GM23338 (cell line): Measurements from ENCODE around the gene CUL7. TPM values are rescaled to one million over a fixed set of nuclear protein-coding genes. Genes with fewer than 3 reads are reported as not detected.

ENCODE experiments used
- ATAC-seq: fragments of 200-7000 bp; cut with Tn5 transposase; 3 replicates; pipeline ENCODE4 v1.9.1; 2020
- DNase-seq: peaks from one replicate; pipeline ENCODE4 v3.0.0-alpha.2; 2015; ENCODE audit warnings: low spot score
- H2AFZ ChIP-seq: fragments of 200-600 bp; sonication (generic); 2 replicates; pipeline ENCODE4 v1.8.0; 2016; ENCODE audit warnings: antibody characterized with exemption, mild to moderate bottlenecking, moderate library complexity
- H3F3A ChIP-seq: fragments of 200-600 bp; sonication (generic); replicated peaks from 2 replicates; pipeline ENCODE4 v1.8.0; 2017; ENCODE audit warnings: antibody characterized with exemption, mixed run types, low read depth
- H3K27ac ChIP-seq: fragments of 200-600 bp; sonication (generic); 2 replicates; pipeline ENCODE4 v1.6.1; 2016; ENCODE audit warnings: low read depth
- H3K27me3 ChIP-seq: fragments of 200-600 bp; sonication (generic); 2 replicates; pipeline ENCODE4 v1.8.0; 2016; ENCODE audit warnings: mild to moderate bottlenecking, mixed run types, moderate library complexity; ENCODE audit not compliant: insufficient read depth
- H3K36me3 ChIP-seq: fragments of 200-600 bp; sonication (generic); 2 replicates; pipeline ENCODE4 v1.8.0; 2016; ENCODE audit warnings: mild to moderate bottlenecking; ENCODE audit not compliant: insufficient read depth
- H3K4me1 ChIP-seq: fragments of 200-600 bp; sonication (generic); 2 replicates; pipeline ENCODE4 v1.8.0; 2016; ENCODE audit warnings: mild to moderate bottlenecking, moderate library complexity; ENCODE audit not compliant: insufficient read depth
- H3K4me2 ChIP-seq: fragments of 200-600 bp; sonication (generic); 2 replicates; pipeline ENCODE4 v1.7.1; 2017; ENCODE audit warnings: mixed run types
- H3K4me3 ChIP-seq: fragments of 200-600 bp; sonication (generic); 2 replicates; pipeline ENCODE4 v1.6.1; 2016; ENCODE audit warnings: mixed run types
- H3K79me2 ChIP-seq: fragments of 200-600 bp; sonication (generic); replicated peaks from 2 replicates; pipeline ENCODE4 v1.8.0; 2017; ENCODE audit warnings: mild to moderate bottlenecking; ENCODE audit not compliant: insufficient read depth
- H3K9me2 ChIP-seq: fragments of 200-600 bp; sonication (generic); 2 replicates; pipeline ENCODE4 v1.8.0; 2017; ENCODE audit not compliant: insufficient read depth
- H4K20me1 ChIP-seq: fragments of 200-600 bp; sonication (generic); replicated peaks from 2 replicates; pipeline ENCODE4 v1.8.0; 2017; ENCODE audit warnings: mild to moderate bottlenecking; ENCODE audit not compliant: insufficient read depth
- H3K27ac Mint-ChIP-seq: 2 replicates; pipeline ENCODE4 v1.8.0; 2020; ENCODE audit warnings: inconsistent platforms, mild to moderate bottlenecking, moderate library complexity, mixed read lengths
- H3K27me3 Mint-ChIP-seq: 3 replicates; pipeline ENCODE4 v1.8.0; 2022; ENCODE audit warnings: low read depth, mild to moderate bottlenecking, moderate library complexity, mixed read lengths, inconsistent platforms; ENCODE audit not compliant: insufficient read depth, poor library complexity
- H3K36me3 Mint-ChIP-seq: 3 replicates; pipeline ENCODE4 v1.8.0; 2021; ENCODE audit warnings: low read depth, mild to moderate bottlenecking, inconsistent platforms, moderate library complexity, mixed read lengths
- H3K4me1 Mint-ChIP-seq: 3 replicates; pipeline ENCODE4 v1.8.0; 2020; ENCODE audit warnings: mild to moderate bottlenecking, inconsistent platforms, mixed read lengths
- H3K4me3 Mint-ChIP-seq: 3 replicates; pipeline ENCODE4 v1.8.0; 2021; ENCODE audit warnings: moderate library complexity, mild to moderate bottlenecking, inconsistent platforms, mixed read lengths
- H3K9me3 Mint-ChIP-seq: 3 replicates; pipeline ENCODE4 v1.8.0; 2020; ENCODE audit warnings: moderate library complexity, mild to moderate bottlenecking, inconsistent platforms, mixed read lengths
- CREB1 ChIP-seq: fragments of 250-450 bp; sonication (Bioruptor Pico); IDR thresholded peaks from 2 replicates; pipeline ENCODE4 v1.5.0; 2020; ENCODE audit warnings: low read depth, mild to moderate bottlenecking, moderate library complexity
- EZH2phosphoT487 ChIP-seq: fragments of 200-600 bp; sonication (generic); IDR thresholded peaks from one replicate; pipeline ENCODE4 v1.8.1; 2018; ENCODE audit warnings: antibody characterized with exemption; ENCODE audit not compliant: unreplicated experiment
- JUNB ChIP-seq: IDR thresholded peaks from one replicate; pipeline ENCODE4 v1.6.1; 2016; ENCODE audit warnings: antibody characterized with exemption; ENCODE audit not compliant: unreplicated experiment
- NANOG ChIP-seq: IDR thresholded peaks from 2 replicates; pipeline ENCODE4 v1.6.1; 2016; ENCODE audit warnings: antibody characterized with exemption, borderline replicate concordance
- STAT1 ChIP-seq: IDR thresholded peaks from one replicate; pipeline ENCODE4 v1.6.1; 2016; ENCODE audit warnings: antibody characterized with exemption; ENCODE audit not compliant: unreplicated experiment
- polyA plus RNA-seq: library from polyadenylated mRNA; unstranded; fragments of >200 nt; fragmentation: Nextera tagmentation; extraction: Ambion mirVana; gene quantifications from 2 replicates; pipeline ENCODE4 v1.2.1, GENCODE V29; 2016
- total RNA-seq: library from RNA; depleted of rRNA; stranded (reverse); fragments of >200 nt; shearing (Covaris generic); gene quantifications from 2 replicates; pipeline ENCODE4 v1.2.3, GENCODE V29; 2014
- TF ChIP-seq, protein P1 (sequence below): fragments of 250-450 bp; sonication (Bioruptor Pico); IDR thresholded peaks from 2 replicates; pipeline ENCODE4 v1.5.0; 2020; ENCODE audit warnings: mild to moderate bottlenecking, moderate library complexity

CUL7 gene
- total and polyA plus RNA-seq, 2 experiments from 2014 or later: 3.4 to 13.2 TPM

DNA sequence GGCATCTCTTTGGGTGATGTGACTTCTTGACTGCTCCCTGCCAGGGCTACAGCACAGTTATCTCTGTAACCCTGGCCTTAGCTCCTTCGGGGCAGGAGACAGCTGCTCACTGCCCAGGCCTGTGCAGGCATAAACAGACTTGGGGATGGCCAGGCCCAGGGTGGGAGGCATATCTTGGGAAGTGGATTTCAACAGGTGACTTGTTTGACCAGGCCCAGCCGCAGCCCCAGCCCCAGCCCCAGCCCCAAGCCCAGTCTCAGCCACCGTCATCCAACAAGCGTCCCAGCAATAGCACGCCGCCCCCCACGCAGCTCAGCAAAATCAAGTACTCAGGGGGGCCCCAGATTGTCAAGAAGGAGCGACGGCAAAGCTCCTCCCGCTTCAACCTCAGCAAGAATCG is 47.4 kb downstream of the CUL7 start (continued):
- TF ChIP-seq, protein P1, sequence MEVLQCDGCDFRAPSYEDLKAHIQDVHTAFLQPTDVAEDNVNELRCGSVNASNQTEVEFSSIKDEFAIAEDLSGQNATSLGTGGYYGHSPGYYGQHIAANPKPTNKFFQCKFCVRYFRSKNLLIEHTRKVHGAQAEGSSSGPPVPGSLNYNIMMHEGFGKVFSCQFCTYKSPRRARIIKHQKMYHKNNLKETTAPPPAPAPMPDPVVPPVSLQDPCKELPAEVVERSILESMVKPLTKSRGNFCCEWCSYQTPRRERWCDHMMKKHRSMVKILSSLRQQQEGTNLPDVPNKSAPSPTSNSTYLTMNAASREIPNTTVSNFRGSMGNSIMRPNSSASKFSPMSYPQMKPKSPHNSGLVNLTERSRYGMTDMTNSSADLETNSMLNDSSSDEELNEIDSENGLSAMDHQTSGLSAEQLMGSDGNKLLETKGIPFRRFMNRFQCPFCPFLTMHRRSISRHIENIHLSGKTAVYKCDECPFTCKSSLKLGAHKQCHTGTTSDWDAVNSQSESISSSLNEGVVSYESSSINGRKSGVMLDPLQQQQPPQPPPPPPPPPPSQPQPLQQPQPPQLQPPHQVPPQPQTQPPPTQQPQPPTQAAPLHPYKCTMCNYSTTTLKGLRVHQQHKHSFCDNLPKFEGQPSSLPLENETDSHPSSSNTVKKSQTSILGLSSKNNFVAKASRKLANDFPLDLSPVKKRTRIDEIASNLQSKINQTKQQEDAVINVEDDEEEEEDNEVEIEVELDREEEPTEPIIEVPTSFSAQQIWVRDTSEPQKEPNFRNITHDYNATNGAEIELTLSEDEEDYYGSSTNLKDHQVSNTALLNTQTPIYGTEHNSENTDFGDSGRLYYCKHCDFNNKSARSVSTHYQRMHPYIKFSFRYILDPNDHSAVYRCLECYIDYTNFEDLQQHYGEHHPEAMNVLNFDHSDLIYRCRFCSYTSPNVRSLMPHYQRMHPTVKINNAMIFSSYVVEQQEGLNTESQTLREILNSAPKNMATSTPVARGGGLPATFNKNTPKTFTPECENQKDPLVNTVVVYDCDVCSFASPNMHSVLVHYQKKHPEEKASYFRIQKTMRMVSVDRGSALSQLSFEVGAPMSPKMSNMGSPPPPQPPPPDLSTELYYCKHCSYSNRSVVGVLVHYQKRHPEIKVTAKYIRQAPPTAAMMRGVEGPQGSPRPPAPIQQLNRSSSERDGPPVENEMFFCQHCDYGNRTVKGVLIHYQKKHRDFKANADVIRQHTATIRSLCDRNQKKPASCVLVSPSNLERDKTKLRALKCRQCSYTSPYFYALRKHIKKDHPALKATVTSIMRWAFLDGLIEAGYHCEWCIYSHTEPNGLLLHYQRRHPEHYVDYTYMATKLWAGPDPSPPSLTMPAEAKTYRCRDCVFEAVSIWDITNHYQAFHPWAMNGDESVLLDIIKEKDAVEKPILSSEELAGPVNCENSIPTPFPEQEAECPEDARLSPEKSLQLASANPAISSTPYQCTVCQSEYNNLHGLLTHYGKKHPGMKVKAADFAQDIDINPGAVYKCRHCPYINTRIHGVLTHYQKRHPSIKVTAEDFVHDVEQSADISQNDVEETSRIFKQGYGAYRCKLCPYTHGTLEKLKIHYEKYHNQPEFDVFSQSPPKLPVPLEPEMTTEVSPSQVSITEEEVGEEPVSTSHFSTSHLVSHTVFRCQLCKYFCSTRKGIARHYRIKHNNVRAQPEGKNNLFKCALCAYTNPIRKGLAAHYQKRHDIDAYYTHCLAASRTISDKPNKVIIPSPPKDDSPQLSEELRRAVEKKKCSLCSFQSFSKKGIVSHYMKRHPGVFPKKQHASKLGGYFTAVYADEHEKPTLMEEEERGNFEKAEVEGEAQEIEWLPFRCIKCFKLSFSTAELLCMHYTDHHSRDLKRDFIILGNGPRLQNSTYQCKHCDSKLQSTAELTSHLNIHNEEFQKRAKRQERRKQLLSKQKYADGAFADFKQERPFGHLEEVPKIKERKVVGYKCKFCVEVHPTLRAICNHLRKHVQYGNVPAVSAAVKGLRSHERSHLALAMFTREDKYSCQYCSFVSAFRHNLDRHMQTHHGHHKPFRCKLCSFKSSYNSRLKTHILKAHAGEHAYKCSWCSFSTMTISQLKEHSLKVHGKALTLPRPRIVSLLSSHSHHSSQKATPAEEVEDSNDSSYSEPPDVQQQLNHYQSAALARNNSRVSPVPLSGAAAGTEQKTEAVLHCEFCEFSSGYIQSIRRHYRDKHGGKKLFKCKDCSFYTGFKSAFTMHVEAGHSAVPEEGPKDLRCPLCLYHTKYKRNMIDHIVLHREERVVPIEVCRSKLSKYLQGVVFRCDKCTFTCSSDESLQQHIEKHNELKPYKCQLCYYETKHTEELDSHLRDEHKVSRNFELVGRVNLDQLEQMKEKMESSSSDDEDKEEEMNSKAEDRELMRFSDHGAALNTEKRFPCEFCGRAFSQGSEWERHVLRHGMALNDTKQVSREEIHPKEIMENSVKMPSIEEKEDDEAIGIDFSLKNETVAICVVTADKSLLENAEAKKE (CRISPR knock-in tag): no peak
- TF ChIP-seq EZH2phosphoT487 (no peak), NANOG (no peak)

DNA sequence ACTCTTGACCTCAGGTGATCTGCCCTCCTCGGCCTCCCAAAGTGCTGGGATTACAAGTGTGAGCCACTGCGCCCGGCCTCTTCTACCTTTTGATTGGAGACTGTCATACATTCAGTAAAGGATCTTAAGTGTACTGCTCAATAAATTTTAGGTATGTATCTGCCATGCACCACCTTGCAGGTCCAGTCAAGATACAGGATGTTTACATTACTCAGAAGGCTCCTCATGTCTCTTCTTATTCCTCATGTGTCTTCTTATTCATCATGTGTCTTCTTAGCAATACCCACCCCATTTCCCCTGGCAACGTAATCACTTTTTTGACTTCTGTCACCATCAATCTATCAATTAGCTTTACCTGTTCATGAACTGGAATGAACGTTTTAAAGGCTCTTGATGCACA is 47.8 kb downstream of the CUL7 start:
- Mint-ChIP-seq H3K36me3 (peaks cover 45% of the 10 kb centered on the region), H3K27me3 (peaks cover 2% of the 10 kb centered on the region), H3K4me3 (no peak overlapping the region), H3K27ac (no peak overlapping the region), H3K4me1 (peaks cover 4% of the 10 kb centered on the region; the same call in 2 of the 3 replicates), H3K9me3 (no peaks in the 10 kb centered on the region)
- H3K9me2 ChIP-seq: no peaks in the 10 kb centered on the region
- H3K4me3 ChIP-seq: no peak overlapping the region
- 0 out of 2 replicates have a peak, but pooled peaks cover 9% of the 10 kb centered on the region for H3F3A ChIP-seq
- H3K36me3 ChIP-seq: peaks cover 8% of the 10 kb centered on the region; the same call in 1 of the 2 replicates
- H3K27me3 ChIP-seq: no peaks in the 10 kb centered on the region
- H3K79me2 ChIP-seq: no peaks in the 10 kb centered on the region
- DNase-seq (no peak), ATAC-seq (no peak)
- 0 out of 2 replicates have a peak, but pooled peaks cover 5% of the 10 kb centered on the region for H3K4me1 ChIP-seq
- H4K20me1 ChIP-seq: peaks cover 13% of the 10 kb centered on the region
- TF ChIP-seq EZH2phosphoT487: no peak
- no peak for TF ChIP-seq CREB1 (CRISPR knock-in tag)
- no peak for TF ChIP-seq JUNB
- no peak for TF ChIP-seq STAT1
- TF ChIP-seq, protein P1 (CRISPR knock-in tag): no peak
- H3K4me2 ChIP-seq: no peak overlapping the region
- no peak overlapping the region for H2AFZ ChIP-seq
- no peak overlapping the region for H3K27ac ChIP-seq
